GM04504 (cell line): ENCODE results near the gene PRSS21.

ENCODE experiments used
- DNase-seq: peaks from one replicate; pipeline ENCODE4 v3.0.0-alpha.2; 2012; ENCODE audit warnings: low read depth

PRSS21 gene

GRCh38 chr16:2779978-2780898 lies 36.8 kb upstream of the PRSS21 start:
- DNase-seq: no peak

GRCh38 chr16:2782583-2783351 lies 34.3 kb upstream of the PRSS21 start:
- no peak for DNase-seq

DNA sequence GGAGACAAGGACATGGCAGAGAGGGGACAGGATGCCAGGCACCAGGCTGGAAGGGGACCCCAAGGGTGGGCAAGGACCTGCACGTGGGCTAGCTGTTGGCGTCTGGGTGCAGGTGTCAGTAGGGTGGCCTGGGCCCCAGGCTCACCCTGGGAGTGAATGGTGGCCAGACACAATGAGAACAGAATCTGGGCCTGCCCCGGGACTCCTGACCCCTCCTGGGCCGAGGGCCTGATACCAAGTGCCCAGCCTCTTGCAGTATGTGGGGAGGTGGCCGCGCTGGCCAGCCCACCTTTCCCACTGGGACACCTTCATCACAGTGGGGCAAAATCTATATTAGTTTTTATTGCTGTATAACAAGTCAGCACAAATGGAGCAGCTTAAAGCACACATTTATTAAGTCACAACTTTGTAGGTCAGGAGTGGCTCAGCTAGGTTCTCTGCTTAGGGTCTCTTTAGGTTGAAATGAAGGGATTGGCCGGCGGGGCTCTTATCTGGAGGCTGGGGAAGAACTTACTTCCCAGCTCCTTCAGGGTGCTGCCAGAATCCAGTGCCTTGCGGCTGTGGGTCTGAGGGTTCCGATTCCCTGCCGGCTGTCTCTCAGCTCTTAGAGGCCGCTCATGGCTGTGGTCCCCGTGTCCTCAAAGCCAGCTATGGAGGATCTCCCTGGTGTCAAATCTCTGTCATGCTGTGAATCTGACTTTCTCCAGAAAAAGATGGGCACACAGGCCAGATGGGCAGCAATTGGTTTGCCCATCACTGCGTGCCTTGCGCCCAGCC lies 33.3 kb upstream of the PRSS21 start:
- DNase-seq: no peak

DNA sequence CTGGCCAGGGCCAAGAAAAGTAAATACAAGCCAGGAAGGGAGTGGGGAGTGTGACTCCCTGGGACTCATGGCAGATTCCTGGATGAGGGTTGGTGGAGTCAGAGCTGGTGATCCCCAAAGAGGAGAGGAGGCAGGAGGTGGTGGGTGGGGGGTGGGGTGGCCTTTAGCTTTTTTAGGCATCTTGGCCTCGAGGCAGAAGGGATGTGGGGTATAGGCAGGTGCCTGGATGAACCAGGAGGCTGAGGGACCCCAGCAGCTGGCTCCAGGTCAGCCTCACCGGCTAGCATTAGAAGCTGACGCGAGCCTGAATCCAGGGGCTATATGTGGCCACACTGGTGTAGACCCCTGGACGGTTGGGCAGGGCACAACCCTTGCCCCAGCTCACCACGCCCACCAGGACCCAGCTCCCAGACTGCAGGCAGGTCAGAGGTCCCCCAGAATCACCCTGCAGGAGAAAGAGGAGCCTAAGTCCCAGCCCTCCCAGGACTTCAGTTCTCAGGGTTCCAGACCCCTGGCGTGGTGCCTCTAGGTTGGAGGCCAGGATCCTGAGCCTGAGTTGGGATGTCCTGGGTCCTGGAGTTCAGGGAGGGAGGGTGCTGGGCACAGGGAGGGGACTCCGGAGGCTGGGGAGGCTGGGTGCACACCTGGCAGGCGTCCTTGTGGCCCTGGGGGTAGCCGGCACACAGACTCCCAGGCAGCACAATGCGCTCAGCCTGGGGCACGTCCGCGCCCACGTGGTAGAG lies 32.5 kb upstream of the PRSS21 start:
- no peak for DNase-seq

GRCh38 chr16:2785101-2785991 lies 31.7 kb upstream of the PRSS21 start:
- no peak for DNase-seq

DNA sequence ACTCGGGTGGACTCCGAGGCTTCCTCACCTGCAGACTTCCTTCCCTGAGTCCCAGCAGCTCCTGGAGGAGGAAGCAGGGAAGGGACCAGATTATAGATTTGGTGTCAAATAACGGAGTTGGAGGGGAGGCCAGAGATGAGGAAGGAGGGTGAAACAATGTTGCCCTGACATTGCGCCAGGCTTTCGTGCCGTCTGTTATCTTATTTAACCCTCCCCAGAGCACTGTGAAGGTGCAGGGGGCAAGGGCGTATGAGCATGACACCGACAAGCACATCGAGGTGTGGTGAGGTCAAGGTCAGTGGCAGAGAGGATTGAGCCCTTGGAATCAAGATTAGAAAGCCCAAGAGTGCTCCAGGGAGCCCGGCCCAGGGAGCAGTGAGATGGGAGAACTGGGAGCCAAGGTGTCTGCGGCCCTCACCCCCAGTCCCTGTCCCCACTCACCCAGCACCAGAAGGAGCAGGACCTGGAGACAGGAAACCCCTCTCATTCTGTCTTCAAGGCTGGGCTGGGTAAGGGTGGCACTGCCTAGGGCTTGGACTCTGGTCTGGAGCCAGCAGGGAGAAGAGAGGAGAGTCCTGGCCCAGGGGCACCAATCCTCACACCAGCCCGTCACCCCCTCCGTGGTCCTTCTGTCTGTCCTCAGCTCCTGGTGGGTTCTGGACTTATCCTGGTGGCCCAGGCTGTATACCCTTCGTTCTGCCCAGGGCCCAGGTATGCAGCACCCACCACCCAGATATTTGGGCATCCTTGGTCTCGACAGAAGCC lies 30.8 kb upstream of the PRSS21 start:
- DNase-seq: no peak

DNA sequence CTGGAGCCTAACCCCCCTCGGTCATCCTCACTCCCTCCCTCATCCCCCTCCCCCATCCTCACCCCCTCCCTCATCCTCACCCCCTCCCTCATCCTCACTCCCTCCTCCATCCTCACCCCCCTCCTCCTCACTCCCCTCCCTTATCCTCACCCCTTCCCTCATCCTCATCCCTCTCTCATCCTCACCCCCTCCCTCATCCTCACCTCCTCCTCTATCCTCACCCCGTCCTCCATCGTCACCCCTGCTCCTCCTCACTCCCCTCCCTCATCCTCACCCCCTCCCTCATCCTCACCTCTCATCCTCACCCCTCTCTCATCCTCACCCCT lies 30.2 kb upstream of the PRSS21 start:
- no peak for DNase-seq

DNA sequence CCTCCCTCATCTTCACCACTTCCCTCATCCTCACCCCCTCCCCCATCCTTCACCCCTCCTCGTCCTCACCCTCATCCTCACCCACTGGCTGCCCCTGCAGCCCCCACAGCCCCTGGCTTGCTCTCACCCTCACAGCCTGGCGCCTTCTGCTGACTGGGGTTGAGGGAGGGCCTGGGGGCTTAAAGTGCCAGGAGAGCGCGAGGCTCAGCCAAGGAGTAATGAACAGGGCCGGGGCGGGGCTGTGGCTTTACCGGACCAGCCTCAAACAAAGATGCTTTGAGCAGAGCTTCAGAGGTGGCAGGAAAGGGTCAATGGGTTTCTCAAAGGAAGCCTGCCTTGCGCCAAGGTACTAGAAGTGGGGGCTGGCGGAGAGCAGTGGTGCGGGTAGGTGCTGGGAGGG lies 29.6 kb upstream of the PRSS21 start, which contains the start of gene PRSS33:
Gene PRSS33 (minus strand): TSS at position 155 of the 400 bp plus-strand sequence. CDS start 1,013 bp downstream, outside the sequence.
- DNase-seq: no peak

GRCh38 chr16:2787961-2788360 lies 29.1 kb upstream of the PRSS21 start:
- DNase-seq: no peak

GRCh38 chr16:2790631-2791030 lies 26.4 kb upstream of the PRSS21 start:
- DNase-seq: no peak

GRCh38 chr16:2791174-2791573 lies 25.9 kb upstream of the PRSS21 start:
- no peak for DNase-seq

DNA sequence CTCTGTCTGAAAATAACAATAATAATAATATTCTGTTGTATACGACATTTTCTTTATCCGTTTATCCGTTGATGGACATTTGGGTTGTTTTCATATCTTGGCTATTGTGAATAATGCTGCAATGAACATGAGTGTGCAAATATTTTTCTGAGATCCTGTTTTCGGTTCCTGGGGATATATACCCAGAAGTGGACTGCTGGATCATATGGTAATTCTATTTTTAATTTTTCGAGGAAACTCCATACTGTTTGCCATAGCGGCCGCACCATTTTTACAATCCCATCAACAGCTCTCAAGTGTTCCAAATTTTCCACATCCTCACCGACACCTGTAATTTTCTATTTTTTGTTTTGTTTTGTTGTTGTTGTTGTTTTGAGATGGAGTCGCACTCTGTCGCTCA lies 24.1 kb upstream of the PRSS21 start:
- DNase-seq: no peak

DNA sequence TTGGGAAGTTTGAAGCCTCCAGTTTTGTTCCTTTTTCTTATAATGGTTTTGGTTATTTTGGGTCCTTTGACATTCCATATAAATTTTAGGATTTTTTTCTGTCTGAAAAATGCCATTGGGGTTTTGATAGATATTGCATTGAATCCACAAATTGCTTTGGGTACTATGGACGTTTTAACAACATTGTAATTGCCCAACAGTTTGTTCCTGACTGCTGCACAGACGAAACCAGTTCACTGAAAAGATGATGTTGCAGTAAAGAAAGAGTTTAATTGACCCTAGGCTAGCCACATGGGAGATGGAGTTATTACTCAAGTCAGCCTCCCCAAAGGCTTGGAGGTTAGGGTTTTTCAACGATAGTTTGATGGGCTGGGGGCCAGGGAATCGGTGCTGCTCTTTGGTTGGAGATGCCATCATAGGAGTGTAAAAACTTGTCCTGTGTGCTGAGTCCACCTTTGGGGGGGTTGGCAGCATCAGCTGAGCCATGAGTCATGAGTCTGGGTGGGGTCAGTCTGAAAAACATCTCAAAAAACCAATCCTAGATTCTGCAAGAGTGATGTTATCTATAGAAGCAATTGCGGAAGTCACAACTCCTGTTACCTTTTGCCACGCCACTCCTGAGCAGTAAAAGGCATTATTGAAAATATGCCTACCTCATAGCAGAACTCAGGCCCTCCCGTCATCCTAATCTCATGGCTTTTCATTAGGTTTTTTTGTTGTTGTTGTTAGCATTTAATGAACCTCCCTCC lies 21.5 kb upstream of the PRSS21 start:
- no peak for DNase-seq

- no peak for DNase-seq
Observed at GRCh38 chr16:2798723-2799204, 18.3 kb upstream of the PRSS21 start.

DNA sequence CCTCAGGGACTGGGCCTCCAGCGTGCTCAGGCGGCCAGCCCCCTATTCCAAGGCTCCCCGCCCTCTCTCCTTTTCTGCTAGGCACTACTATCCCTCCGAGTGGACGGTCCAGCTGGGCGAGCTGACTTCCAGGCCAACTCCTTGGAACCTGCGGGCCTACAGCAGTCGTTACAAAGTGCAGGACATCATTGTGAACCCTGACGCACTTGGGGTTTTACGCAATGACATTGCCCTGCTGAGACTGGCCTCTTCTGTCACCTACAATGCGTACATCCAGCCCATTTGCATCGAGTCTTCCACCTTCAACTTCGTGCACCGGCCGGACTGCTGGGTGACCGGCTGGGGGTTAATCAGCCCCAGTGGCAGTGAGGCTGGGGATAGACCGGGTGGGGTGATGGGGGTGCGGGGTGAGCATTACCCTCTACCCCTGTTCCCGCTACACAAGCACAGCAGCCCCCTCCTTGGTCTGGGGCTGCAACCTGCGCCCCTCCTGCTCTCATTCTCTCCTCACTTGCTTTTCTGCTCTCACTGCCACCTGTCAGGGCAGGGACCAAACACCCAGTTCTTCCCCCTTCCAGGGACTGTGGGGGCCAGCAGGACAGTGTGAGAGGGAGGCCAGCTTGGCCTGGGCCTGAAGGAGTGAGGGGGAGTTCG lies 17.7 kb upstream of the PRSS21 start:
- no peak for DNase-seq

DNA sequence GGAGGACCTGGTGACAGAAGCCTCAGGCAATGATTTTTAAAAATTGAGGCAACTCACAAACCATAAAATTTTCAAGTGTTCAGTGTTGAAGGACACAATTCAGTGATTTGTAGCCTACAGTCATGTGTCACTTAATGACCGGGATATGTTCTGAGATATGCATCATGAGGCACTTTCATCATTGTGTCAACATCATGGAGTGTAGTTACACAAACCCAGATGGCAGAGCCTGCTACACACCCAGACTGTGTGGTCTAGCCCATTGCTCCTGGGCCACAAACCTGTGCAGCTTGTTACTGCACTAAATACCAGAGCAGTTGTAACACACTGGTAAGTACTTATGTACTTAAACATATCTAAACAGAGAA lies 17.2 kb upstream of the PRSS21 start:
- DNase-seq: no peak

- no peak for DNase-seq
Observed at GRCh38 chr16:2803545-2804195, 13.4 kb upstream of the PRSS21 start.

DNA sequence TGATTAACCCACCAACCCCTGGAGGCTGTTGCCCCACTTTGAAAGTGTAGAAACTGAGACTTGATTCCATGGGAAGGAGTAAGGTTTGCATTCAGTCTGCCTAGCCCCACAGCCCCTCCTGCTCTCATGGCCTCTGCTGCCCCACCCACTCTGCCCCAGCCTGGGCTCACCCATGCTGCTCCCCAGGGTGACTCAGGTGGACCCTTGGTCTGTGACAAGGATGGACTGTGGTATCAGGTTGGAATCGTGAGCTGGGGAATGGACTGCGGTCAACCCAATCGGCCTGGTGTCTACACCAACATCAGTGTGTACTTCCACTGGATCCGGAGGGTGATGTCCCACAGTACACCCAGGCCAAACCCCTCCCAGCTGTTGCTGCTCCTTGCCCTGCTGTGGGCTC lies 12.3 kb upstream of the PRSS21 start:
- no peak for DNase-seq
